ENCODE data around the gene PPP1R10. TPM values are rescaled to one million over a fixed set of nuclear protein-coding genes. Genes with fewer than 3 reads are reported as not detected.

PPP1R10 gene
- total and polyA plus RNA-seq, 2 of the 13 experiments (the other 11 are each of a cell fraction or from before 2014, with no cell fraction given): 26.3 to 38.4 TPM

- TF ChIP-seq SMAD3 (CRISPR knock-in tag; IDR thresholded peaks at IDR 0.05) (peak; percentile 73; the same call in 1 of the 2 replicates), DRAP1 (CRISPR knock-in tag; IDR thresholded peaks at IDR 0.05) (peak; percentile 93), TSC22D2 (CRISPR knock-in tag; IDR thresholded peaks at IDR 0.05; ENCODE audit: borderline replicate concordance) (0 out of 2 replicates have a peak, but pooled peaks have one; percentile 0), SIX1 (CRISPR knock-in tag; IDR thresholded peaks at IDR 0.05; ENCODE audit: borderline replicate concordance) (no peak), SNAPC4 (CRISPR knock-in tag; IDR thresholded peaks at IDR 0.05) (0 out of 2 replicates have a peak, but pooled peaks have one; percentile 44), SALL1 (CRISPR knock-in tag; IDR thresholded peaks at IDR 0.05) (peak; percentile 61), YY1 (IDR thresholded peaks at IDR 0.05; ENCODE audit: insufficient read depth, insufficient replicate concordance, low read depth, low read length) (peak; percentile 87), REST (IDR thresholded peaks at IDR 0.05; ENCODE audit: borderline replicate concordance in 1 of 2, low read depth in 1 of 2, low read length in 2 of 2) (peak in 1 of 2 experiments; percentile 68; a peak in 2 of 4 replicates), NR2F6 (IDR thresholded peaks at IDR 0.05) (no peak), NR2F6 (CRISPR knock-in tag; IDR thresholded peaks at IDR 0.05) (peak; percentile 24; the same call in 1 of the 2 replicates), TRAFD1 (CRISPR knock-in tag; IDR thresholded peaks at IDR 0.05; ENCODE audit: borderline replicate concordance) (no peak), TBX2 (CRISPR knock-in tag; IDR thresholded peaks at IDR 0.05; ENCODE audit: borderline replicate concordance) (peak; percentile 57; the same call in 1 of the 2 replicates), ARID5B (CRISPR knock-in tag; IDR thresholded peaks at IDR 0.05) (peak; percentile 50; the same call in 1 of the 2 replicates), SATB2 (CRISPR knock-in tag; IDR thresholded peaks at IDR 0.05) (0 out of 2 replicates have a peak, but pooled peaks have one; percentile 14)
Measured at GRCh38 chr6:30614843-30615218, 2.2 kb downstream of the PPP1R10 start (continued).
